UCSD-AML1 (cell line): ENCODE results near the gene ZDHHC9.

Experiments
- DNase-seq: peaks from one replicate; lab custom pipeline; 2025; ENCODE audit not compliant: unreplicated experiment; lab: John Stamatoyannopoulos, UW

Gene ZDHHC9

DNA sequence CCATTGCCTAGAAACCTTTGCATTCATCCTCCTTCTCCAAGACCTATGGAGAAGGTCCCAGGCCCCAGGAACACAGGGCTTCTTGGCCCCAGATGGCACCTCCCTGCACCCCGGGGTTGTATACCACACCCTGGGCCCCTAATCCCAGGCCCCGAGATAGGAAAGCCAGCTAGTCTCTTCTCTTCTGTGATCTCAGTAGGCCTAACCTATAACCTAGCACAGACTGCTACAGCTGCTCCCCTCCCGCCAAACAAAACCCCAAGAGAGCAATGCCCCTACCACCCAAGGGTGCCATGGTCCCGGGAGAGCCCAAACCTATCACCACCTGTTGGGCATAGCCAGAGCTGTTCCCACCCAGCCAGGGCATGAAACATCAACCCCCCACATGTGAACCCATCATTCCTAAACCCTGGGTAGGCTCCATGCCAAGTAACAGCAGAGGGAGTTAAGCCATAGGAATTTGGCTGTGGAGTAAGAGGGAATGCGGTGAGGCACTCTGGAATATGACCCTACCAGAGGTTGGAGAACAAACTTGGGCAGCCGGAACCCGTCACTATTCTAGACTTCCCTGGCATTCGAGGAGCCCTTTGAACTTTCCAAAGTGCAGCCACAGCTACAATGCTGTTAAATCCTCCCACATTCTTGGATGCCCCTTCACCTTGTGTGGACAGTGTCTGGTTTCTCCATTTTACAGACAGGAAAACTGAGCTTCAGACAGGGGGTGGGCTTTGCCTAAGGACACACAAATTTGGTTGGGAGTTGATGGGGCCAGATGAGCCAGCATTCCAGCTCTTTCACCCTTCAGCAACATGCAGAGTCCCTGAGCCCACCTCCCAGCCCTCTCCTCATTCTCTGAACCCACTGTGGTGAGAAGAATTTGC is 74.9 kb downstream of the ZDHHC9 start:
- DNase-seq, result no peak

DNA sequence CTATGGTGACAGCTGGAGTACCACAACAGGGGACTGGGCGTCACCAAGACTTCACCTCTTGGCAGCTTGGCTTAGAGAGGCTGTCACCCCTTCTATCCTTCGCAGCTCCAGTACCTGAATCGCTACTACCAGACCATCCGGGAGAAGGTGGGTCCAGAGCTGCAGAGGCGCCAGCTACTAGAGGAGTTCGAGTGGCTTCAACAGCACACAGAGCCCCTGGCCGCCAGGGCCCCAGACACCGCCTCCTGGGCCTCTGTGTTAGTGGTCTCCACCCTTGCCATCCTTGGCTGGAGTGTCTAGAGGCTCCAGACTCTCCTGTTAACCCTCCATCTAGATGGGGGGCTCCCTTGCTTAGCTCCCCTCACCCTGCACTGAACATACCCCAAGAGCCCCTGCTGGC is 75.5 kb downstream of the ZDHHC9 start:
- no peak for DNase-seq

DNA sequence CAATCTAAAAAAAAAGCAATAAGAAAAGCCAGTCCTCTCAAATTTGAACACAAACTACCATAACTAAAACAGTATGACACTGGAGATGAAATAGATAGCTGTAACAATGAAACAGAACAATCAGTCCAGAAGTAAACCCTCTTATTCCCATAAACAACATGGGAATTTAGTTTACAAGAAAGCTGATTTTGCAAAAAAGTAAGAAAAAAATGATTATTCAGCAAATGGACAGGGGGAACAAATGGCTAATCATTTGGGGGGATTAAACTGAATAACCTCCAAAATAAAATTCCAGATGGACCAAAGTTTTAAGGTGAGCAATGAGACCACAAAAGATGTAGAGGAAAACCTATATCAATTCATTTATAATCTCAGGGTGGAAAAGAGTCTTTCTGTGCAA is 80.0 kb downstream of the ZDHHC9 start:
- no peak for DNase-seq

DNA sequence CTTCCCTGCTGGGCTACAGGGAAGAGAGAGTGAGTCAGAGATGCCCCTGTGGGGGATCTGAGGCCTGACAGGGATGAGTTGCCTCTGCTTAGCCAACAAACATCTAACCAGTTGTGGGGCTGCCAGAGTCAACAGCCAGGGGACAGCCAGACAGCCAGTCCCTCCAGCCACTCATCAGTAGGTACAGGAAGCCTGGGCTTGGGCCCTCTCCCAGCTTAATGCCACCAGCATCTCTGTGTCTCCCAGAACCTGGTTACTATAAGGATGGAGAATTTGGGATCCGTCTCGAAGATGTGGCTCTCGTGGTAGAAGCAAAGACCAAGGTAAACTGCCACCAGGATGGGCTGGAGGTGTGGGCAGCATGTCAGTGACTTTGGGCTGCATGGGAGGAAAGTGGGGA is 81.2 kb downstream of the ZDHHC9 start:
- DNase-seq, result no peak

DNA sequence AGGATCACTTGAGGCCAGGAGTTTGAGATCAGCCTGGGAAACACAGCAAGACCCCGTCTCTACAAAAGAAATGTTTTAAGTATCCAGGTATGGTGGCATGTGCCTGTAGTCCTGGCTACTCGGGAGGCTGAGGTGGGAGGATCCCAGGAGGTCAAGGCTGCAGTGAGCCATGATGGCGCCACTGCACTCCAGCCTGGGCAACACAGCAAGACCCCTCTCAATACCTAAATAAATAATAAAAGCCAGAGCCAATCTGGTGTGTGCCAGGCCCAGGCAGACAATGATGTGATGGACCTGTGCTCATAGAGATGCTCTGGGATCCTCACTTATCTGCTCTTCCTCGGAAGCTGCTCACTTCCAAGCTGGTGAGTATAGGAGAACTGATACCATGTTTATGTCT is 82.1 kb downstream of the ZDHHC9 start:
- no peak for DNase-seq

DNA sequence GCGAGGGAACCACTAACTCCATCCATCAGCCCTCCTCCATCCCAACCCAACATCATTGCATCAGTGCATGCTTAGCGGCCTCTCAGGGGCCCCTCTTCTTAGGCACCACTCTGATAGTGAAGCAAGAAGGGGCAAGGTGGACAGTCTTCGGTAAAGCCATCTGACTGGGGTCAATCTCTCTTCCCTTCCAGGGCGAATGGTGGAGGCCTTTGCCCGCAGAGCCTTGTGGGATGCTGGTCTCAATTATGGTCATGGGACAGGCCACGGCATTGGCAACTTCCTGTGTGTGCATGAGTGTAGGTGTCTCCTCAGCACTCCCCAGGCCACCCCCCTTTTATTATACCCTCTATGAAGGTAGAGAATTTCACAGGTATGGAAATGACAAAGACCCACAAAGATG is 82.7 kb downstream of the ZDHHC9 start:
- no peak for DNase-seq

DNA sequence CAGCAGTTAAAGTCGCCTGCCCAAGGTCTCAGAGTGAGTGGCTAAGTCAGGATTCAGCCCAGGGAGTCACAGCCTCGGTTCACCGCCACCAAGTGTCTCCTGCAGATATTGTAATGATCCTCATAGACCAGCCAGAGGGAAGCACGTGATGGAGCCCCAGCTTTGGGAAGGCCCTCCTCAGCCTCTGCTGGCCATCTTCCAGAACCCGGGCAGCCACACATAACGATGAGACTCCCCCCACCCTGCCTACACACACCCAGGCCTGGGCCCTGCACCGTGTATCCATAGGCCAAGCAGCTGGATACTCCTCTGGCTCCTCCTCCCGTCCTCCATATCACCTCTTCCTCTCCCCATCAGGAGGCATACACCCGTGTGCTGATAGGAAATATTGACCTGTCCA is 83.5 kb downstream of the ZDHHC9 start:
- no peak for DNase-seq

DNA sequence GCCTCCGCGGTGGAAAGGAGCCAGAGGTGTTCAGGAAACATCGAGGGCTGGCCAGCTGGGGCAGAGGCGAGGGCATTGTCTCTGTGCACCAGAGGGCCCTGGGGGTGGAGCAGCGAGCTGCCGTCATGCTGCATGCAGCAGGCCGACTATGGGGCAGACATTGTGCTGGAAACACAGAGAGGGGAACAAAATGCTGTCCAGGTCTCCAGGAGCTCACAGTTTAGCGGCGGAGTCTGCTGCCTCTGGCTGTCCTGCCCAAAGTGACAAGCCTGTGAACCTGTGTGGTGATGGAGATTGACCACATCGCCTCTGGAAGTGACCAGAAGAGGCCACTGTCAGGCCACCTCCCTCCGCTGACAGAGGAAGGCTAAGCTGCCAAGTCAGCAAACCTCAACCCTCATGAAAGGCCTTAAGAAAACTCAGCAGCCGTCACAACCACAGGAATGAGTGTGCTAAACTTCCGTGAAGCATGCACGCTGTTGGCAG is 84.1 kb downstream of the ZDHHC9 start:
- peak; percentile 58 for DNase-seq

DNA sequence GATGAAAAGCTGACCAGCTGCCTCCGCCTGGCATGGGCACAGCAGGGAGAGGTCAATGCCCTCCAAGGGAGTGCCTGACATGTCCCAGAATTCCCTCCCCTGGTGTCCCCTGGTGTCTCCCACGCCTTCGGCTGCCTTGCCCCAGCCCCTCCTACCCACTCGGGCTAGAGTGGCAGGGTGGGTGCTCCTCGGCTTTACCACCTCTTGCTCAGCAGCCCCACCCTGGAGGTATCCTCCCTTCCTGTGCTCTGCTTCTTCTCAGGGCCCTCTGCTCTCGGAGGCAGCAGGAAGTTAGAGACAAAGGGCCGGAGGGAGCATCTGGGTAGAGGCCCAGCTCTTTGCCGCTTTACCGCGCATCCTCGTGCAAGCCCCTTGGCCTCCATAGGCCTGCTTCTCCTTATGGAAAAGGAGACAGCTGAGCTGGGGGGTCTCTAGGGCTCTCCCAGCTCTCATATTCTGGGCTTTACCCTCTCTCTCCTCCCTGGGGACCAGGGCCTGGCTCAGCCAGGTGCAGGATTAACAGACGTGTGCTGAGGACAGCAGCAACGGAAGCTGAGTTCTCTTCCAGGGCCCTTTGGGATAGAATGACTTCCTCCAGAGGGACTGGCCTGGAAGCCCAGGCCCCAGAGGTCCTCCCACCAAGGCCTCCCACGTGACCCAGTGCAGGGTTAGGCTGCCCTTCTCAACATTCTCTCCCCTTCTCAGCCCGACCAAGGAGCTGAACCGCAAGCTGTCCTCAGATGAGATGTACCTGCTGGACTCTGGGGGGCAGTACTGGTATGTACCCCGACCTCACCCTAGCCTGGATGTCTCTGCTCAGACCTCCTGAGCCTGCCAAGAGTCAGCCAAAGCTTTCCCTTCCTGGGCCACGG is 87.7 kb downstream of the ZDHHC9 start:
- DNase-seq, result no peak

DNA sequence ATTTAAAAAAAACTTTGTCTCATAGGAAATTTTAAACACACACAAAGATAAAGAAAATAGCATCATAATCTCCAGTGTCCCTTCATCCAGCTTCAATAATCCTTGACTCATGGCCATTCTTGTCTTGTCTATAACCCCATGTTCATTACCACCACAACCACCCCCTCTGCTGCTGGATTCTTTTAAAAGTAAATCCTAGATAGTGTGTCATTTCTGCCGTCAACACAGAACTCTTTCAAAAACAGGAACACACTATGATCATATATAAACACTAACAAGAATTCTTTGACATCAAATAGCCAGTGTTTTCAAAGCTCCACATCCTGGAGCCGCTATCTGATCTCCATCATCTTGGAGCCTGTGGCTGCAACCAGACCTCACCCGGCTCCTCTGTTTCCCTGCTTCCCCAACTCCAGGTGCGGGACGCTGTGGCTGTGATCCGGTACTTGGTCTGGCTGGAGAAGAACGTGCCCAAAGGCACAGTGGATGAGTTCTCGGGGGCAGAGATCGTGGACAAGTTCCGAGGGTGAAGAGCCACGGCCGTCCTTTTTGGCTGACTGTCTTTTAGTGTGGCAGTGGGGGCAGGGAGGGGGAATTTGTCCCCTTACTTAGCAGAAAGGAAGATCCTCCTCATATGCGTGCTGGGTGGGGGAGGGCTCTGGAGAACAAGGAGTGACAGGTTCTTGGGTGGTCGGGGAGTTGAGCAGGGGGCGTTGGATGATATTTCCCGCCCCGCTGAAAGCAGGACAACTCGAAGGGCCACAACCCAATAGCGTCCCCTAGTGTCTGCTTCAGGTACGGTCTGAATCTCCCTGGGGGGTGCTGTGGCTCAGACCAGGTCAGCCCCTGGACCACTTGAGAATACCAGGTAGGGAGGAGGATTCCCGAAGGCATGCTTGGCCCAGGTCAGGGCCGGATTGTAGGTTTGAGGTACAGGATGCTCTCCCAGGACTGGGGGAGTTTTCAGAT is 89.3 kb downstream of the ZDHHC9 start:
- no peak for DNase-seq
